T1000 (cell line): ENCODE data around the gene ZNF716.
"Not testable (repeated sequence)": the region's sequence is repeated elsewhere in the genome, so short reads cannot be mapped to it uniquely, and the experiment has no call there.

Experiments
- DNase-seq: peaks from one replicate; lab custom pipeline; 2025; ENCODE audit warnings: mixed read lengths; lab: John Stamatoyannopoulos, UW

ZNF716 gene

GRCh38 chr7:57449904-57450303 lies at the start of gene ZNF716:
Gene ZNF716 (plus strand): TSS chr7:57450177. CDS start chr7:57450289, 112 bp downstream.
- DNase-seq, result no peak

DNA sequence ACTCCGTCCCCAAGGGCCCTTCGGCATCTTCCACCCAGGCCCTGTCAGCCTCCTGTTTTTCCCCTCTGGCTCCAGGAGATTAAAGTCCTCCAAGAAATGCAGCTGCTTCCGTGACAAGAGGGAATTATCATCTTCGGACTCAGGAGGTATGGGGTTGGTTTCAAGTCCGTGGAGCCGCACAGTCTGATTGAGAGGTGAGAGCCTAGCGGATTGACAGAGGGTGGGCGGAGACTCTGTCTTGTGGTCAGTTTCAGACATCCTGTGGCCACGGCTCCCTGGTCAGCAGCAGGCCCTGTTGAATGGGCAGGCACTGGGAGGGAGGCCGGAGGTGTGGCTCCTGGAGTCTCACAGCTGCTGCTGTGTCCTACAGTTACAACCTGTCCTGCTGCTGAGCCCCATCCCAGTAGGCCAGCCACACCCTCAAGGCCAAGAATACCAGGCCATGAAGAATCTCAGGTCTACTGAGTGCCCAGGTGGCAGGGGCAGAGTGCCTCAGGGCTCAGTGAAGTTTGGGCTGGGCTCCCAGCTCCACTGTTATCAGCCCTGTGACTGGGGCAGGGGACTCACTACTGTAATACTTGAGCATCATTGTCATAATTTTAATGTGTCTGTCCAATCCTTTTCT lies 49.3 kb upstream of the ZNF716 start:
- no peak for DNase-seq

DNA sequence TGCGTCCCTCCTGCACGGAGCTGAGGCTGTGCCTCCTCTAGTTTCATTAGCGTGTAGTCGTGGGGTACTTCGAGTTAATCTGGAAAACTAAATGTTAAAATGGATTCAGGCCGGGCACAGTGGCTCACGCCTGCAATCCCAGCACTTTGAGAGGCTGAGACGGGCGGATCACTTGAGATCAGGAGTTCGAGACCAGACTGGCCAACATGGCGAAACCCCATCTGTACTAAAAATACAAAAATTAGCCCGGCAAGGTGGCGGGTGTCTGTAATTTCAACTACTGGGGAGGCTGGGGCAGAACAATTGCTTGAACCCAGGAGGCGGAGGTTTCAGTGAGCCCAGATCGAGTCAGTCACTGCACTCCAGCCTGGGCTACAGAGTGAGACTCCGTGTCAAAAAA lies 46.9 kb upstream of the ZNF716 start:
- not testable (repeated sequence) for DNase-seq

GRCh38 chr7:57403601-57404342 lies 46.2 kb upstream of the ZNF716 start:
- DNase-seq, result peak; percentile 47

DNA sequence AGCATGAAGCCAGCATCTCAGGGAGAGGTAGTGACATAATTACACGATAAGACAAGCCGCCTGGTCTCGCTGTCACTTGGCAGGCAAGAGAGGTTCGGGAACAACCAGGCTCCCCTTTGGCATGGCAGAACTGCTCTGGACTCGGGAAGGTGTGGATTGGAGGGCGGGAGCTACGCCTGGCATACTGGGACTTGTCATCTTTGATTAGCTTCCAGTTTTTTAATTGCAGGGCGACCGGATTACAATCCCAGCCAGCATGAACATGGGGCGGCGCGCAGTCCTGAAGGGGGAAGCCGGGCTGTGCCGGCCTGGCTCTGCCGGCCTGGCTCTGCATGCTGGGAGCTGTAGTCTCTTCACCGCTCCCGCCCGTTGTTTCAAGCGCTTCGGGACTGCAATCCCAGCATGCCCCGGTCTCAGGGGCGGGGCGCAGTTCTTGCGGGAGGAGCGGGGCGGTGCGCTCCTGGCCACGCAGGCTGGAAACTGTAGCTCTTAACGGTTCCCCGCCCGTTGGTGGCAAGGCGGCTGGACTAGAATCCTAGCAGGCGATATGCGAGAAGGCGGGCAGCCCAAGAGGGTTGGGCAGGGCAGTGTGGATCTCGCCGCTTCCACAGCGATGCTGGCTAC lies 45.5 kb upstream of the ZNF716 start:
- DNase-seq, result peak; percentile 47

- no peak for DNase-seq
Observed at GRCh38 chr7:57404967-57405421, 45.0 kb upstream of the ZNF716 start.

- DNase-seq, result no peak
Observed at GRCh38 chr7:57407125-57407524, 42.9 kb upstream of the ZNF716 start.

- no peak for DNase-seq
Observed at GRCh38 chr7:57412168-57412567, 37.8 kb upstream of the ZNF716 start.

DNA sequence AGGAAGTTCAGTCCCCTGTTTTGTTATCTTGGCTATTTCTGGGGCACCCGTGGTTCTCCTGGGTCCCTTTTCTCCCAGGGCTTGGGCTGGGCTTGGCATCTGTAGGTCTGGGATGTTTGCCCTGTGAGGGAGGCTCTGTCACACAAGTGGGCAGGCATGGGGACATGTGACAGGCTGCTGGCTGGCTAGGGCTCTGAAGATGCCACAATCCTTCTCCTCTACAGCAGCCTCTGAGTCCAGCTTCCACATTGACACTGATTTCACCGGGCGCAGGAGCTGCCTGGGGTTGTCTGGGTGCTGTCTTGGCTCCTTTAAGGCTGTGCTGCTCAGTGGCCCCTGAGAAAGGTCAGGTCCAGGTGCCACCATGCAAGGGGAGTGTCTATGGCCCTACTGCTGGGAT lies 37.4 kb upstream of the ZNF716 start:
- no peak for DNase-seq

GRCh38 chr7:57413529-57414398 lies 36.2 kb upstream of the ZNF716 start:
- DNase-seq, result no peak

DNA sequence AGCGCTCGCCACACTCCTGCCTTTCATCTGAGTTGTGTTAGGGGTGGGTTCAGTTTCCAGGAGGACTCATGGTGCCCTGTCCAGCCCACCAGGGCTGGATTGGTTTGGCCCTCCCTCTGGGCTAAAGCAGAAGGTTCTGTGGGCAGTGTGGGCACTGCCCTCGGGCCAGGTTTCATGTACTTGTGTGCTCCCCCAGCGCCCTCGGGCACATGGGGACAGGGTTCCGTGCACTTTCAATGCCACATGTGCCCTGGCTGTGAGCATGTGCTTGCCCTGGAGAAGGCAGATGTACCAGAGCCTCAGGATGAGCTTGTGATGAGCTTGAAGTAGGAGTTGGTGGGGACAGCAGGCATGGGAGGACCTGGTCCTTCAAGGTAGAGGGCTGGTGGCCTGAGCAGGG lies 35.6 kb upstream of the ZNF716 start:
- no peak for DNase-seq

DNA sequence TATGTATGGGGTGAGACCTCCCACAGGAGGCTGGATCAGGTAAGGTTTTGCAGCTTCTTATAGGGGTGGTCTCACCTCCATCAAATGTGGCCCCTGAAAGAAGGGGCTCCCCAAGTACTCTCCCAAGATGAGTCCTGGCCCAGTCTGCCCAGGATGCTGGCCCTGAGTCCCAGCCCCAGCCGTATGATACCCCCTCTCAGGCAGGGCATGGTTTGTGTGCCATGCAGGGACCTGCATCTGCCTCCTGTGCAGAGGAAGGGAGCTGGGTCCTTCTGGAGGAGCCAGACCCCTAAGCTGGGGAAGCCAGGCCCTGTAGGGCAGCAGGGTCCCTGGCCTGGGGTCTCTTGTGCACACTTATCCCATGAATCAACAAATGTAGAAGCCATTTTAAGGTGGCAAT lies 35.1 kb upstream of the ZNF716 start:
- no peak for DNase-seq

- DNase-seq, result no peak
Observed at GRCh38 chr7:57415326-57415725, 34.7 kb upstream of the ZNF716 start.

DNA sequence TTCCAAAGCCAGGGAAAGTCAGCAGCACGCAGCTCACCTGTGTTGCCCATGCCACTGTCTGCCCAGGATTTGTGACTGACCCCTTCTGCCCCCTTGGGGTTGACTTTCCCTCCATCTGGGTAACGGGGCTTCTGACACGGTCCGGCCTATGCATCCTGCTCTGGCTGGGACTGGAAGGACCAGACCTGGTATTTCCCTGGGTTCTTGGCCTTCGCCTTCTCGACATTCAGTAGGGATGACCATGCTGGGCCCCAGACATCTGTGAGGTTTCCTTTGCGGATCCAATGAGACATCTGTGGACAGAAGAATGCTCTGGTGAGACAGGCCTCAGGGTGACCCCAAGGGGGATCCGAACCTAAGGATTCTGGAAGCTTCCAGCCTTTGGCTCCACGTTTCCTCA lies 34.2 kb upstream of the ZNF716 start:
- no peak for DNase-seq

DNA sequence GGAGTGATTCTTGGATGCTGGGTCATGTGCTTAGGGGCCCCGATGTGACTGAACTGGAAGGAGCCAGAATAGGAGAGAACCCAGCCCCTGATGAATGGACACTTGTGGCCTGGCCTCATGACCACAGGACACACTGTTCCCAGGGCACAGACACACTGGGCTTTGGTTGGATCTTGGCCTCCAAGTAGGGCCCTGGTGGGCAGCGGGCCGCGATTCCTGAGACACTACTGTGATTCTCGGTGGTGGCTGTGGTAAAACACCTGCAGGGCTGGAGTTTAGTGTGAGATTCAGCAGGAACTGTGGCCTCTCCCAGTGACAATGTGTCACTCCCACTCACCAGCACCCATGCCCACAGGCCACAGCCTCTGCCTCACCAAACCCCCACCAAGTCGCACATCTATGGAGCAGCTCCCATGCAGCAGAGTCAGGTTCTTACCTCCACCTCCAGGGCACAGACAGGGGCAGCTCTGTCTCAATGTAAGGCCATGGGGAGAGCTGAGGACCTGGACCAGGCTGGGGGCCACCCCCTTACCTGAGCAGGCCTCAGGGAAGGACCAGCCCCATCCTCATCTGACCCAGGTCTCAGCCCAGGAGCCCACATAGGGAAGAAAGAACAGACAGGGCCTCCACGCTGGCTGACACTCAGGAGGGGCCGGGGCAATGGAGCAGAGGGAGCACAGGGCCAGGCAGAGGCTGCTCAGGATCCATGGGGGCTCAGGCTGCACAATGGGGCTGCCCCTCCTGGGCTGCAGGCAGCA lies 33.2 kb upstream of the ZNF716 start:
- no peak for DNase-seq

- no peak for DNase-seq
Observed at GRCh38 chr7:57417736-57418135, 32.2 kb upstream of the ZNF716 start.

DNA sequence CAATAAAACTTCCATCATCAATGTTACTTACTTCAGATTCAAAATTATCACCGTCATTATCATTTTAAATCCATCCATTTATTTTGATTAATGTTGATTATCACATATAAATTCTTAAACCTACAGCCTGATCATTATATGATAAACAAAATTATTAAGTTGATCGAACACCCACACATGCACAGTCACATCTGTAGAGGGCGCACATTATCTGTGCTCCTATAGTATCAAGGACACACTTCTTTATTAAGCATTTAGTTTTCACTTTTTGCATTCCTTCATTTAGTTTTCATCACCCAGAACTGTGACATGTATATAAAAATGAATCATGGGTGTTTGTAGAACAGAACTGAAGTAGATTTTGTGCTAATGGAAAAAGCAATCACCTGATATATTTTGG lies 26.2 kb upstream of the ZNF716 start:
- no peak for DNase-seq

DNA sequence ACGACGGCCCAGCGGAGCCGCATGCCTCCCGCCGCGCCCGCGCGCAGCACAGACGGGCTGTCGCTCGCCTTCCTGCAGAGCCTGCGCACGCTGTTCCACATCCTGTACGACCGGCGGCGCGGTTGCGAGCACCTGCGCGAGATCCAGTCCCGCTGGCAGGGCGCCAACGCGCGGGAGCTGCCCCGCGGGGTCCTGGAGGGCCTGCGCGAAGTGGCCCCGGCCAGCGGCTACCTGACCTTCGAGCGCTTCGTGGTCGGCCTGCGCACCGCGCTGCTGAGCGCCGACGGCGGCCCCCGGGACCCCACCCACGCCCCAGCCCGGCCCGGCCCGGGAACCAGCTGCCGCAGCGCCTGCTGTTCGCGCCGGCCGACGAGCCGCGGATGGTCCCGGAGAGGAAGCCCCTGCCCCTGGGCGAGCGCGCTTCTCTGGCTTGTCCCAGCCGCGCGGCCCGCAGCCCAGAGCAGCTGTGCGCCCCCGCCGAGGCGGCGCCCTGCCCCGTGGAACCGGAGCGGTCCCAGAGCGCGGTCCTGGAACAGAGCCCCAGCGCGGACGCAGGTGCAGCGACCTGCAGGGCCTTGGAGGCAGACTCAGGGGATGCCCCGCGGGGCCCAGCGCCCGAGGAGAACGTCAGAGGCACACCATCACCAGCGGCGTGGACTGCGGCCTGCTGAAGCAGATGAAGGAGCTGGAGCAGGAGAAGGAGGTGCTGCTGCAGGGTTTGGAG lies 25.3 kb upstream of the ZNF716 start:
- DNase-seq, result no peak

DNA sequence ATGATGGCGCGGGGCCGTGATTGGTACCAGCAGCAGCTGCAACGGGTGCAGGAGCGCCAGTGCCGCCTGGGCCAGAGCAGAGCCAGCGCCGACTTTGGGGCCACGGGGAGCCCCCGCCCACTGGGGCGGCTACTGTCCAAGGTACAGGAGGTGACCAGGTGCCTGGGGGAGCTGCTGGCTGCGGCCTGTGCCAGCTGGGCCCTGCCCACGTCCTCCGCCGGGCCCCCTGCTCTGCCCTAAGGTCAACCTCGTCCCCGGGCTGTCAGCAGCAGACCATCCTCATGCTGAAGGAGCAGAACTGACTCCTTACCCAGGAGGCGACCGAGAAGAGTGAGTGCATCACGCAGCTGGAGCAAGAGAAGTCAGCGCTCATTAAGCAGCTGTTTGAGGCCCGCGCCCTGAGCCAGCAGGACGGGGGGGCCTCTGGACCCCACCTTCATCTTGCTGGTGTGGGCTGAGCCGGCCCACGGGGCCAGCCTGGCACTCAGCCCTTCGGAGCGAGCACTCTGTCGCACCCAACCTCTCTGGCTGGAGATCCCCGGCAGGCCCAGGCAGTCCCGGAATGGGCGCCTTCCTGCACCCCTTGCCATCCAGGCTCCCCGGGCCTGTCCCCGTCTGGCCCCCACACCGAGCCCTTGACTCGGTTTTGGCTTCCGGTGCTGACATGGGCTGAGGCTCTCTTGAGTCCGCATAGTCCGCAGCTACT lies 24.6 kb upstream of the ZNF716 start:
- no peak for DNase-seq

DNA sequence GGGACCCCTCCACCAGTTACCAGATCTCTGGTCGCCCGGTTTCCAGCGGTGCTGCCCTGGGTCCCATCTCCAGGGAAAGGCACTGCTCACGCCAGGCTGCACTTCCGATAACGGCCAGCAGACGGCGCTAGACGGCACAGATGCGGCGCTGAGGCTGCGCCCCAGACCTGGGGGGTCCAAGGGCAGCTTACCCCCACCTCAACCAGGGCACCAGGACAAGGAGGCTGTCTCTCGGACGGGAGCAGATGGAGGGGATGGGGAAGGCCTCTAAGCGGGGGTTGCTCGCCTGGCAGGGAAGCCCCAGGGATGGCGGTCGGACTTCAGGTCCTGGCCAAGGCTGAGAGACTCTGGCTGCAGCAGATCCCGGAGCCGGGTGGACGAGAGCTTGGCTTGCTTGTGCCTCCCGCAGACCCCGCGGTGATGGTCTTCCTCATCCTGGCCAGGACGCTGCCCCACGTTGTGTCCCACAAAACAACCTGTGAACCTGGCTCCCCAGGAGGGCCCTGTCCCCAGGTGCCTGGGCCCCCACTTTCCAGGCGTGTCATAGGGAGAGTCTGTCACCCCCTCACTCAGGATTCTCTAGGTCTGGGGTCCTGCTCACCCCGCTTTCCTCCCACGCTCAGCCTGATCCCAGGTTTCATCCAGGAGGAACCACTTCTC lies 23.9 kb upstream of the ZNF716 start:
- no peak for DNase-seq
